ENCODE data around the gene TDRD1.

DNA sequence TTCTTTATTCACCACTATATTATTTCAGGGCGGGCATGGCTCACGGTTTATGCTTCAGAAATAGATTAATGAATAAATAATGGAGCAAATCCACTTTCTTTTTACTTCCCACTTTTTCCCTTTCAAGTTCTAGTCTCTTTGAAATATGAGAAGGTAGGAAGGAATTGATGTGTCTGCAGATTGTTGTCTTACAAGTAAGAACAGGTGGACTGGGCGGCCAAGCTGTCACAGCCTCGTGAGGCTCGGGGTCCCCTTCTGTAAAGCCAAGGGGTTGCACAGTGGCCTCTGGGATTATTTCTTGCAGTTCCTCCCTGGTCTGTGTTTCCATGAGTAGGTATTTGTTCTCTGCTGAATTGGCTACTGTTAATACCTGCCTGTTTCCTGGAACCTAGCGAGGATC is 71.1 kb downstream of the TDRD1 start:
- TF ChIP-seq ZFP3 (CRISPR knock-in tag; IDR thresholded peaks at IDR 0.05) (no peak), RARB (CRISPR knock-in tag; IDR thresholded peaks at IDR 0.05) (no peak), TSHZ2 (CRISPR knock-in tag; IDR thresholded peaks at IDR 0.05) (no peak), ZNF8 (CRISPR knock-in tag; IDR thresholded peaks at IDR 0.05) (no peak), GLIS3 (CRISPR knock-in tag; IDR thresholded peaks at IDR 0.05) (no peak)
- TF ChIP-seq, protein P1, sequence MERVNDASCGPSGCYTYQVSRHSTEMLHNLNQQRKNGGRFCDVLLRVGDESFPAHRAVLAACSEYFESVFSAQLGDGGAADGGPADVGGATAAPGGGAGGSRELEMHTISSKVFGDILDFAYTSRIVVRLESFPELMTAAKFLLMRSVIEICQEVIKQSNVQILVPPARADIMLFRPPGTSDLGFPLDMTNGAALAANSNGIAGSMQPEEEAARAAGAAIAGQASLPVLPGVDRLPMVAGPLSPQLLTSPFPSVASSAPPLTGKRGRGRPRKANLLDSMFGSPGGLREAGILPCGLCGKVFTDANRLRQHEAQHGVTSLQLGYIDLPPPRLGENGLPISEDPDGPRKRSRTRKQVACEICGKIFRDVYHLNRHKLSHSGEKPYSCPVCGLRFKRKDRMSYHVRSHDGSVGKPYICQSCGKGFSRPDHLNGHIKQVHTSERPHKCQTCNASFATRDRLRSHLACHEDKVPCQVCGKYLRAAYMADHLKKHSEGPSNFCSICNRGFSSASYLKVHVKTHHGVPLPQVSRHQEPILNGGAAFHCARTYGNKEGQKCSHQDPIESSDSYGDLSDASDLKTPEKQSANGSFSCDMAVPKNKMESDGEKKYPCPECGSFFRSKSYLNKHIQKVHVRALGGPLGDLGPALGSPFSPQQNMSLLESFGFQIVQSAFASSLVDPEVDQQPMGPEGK (CRISPR knock-in tag; IDR thresholded peaks at IDR 0.05; ENCODE audit: borderline replicate concordance), result no peak

Measured in SK-N-SH treated with all-trans-retinoic acid at 6 μM for 48 hours (cell line).